GM20431 (cell line): Measurements from ENCODE around the gene SUPT3H.

Source experiments
- in situ Hi-C: fragments of 300-500 bp; cut with MseI, MboI; formaldehyde crosslinking; loops from one replicate; pipeline ENCODE4 v1.15.0; 2020; ENCODE audit warnings: low sequenced_read_pairs; ENCODE audit not compliant: unreplicated experiment

The SUPT3H gene

GRCh38 chr6:45394586-45395095, 16.9 kb upstream of the SUPT3H start:
- in situ Hi-C loops: no loop called here

DNA sequence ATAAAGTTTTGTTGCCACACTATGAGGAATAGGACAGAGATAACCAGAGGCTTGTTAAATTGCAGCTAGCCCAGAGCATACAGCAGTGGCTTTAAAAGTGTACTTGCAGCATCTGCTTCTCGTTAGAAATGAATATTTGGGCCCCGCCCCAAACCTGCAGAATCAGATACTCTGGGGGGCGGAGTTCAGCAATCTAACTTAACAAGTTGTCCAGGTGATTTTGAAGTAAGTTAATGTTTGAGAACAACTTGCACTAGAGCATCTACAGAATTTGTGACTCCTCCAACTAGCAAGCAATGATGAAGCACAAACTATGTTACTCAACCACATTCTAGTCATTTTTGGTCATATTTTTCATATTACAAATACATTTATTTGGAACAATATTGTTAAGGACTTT, 10.6 kb upstream of the SUPT3H start:
- in situ Hi-C loops: no loop called here

- in situ Hi-C loops: no loop called here
These were observed 9.5 kb upstream of the SUPT3H start for GRCh38 chr6:45387236-45387635.

DNA sequence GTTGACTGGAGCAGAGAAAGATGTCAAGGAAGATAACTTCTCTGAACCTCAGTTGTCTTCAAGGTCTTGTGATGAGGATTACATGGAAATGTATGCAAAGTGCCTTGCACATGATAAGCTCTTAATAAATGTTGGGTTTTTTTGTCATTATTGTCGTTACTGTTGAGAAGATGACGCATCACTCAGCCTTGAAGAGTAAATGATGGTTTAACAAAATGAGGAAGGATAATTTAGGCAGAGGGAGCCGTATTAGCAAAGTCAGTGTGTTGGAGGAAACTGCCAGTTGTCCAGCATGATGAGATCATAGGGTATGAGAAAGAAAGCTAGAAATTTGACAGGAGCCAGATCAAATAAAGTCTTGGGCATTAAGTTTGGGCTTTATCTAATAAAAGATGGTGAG, 8.8 kb upstream of the SUPT3H start:
- in situ Hi-C loops: no loop called here

DNA sequence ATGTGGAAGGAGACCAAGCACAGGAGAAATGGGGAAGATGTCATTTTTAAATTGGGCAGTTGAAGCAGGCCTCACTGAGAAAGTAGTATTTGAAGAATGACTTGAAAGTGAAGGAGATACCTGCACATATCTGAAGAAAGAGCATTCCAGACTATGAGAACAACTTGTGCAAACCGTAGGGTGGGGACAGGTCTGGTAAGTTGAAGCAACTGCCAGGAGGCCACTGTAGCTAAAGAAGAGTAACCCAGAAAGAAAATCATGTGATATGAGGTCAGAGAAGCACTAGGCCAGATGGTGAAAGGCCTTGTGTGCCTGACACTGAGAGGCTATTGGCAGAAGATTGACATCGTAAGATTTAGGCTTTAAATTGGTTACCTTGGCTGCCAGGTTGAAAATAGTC, 4.7 kb upstream of the SUPT3H start:
- in situ Hi-C loops: no loop called here

DNA sequence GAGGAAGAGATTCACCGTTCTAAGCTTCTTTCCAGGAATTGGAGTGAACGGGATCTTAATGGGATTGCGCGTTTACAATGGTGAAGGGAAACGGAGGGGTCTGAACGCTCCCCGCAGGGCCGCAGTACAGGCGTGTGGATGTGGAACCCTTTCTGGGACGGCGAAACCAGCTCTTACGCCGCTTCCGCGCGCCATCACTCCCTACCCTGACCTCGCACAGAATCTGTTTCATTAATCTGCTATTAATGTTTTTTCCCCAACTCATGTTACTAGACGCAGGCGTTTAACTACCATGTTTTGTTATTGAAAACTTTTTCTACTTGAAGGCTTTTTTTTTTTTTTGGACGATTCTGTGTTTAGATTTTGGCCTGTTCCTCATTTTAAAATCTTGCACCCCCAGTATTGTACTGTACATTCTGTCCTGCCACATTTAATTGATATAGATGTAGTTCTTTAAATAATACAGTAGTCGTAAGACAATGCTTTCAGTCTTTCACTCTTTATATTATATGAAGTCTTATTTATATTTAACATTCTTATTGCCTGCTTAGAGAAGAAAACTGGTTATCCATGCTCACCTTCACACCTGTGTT, 696 bp upstream of the SUPT3H start:
- in situ Hi-C loops: no loop called here

- in situ Hi-C loops: no loop called here
These were observed 636 bp downstream of the SUPT3H start for GRCh38 chr6:45377043-45377553.

DNA sequence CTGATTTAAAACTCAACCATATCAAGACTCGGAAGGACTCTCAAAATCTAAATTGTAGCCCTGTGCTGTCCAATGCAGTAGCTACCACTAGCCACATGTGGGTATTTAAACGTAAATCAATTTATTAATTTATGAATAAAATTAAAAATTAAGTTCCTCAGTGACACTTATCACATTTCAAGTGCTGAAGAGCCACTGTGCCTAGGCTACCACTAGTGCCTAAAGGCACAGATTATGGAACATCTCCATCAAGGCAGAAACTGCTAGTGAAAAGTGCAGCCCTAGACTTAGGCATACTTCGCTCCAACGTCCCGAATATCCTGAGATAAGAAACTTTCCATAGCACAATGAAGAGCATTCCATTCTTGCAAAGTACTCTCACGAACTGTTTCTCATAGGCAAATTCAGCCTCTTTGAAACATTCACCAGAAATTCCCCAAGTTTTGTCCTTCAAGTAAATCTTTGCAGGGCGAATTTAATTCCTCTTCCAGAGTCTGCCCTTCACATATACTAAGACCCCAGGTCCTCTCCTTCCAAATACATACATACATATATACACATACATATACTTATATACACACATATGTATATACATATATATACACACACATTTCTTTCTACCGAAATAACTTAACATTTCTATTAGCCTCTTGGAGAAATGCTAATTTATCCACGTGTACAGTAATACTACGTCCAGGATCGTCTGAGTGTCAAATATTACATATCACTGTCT, 1.3 kb downstream of the SUPT3H start:
- in situ Hi-C loops: no loop called here

- in situ Hi-C loops: no loop called here
These were observed 2.3 kb downstream of the SUPT3H start for GRCh38 chr6:45375449-45375848.

DNA sequence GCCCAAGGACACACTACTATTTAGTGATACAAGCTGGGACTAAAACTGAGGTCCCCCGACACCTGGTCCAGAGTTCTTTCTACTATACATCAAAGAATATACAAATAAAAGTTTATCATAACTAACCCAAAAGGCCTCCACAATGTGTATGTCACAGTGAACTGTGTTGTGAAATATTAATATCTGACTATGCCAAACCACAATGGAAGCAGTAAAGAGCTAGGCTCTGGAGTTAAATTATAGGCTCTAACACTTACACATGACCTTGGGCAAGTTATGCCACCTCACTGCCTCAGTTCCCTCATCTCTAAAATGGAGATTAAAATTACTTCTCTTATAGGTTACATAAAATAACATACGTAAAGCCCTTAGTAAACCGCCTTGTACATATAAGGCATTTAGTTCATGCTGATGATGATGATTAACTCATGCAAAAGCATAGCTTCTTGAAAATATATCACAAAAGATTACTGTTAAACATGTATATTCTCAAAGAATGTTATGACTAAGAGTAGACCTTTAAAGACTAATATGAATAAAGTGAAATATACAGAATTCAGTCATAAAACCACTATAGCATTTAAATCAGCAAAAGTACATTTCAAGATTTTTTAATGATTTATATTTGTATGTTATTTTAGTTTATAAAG, 5.7 kb downstream of the SUPT3H start:
- in situ Hi-C loops: no loop called here

DNA sequence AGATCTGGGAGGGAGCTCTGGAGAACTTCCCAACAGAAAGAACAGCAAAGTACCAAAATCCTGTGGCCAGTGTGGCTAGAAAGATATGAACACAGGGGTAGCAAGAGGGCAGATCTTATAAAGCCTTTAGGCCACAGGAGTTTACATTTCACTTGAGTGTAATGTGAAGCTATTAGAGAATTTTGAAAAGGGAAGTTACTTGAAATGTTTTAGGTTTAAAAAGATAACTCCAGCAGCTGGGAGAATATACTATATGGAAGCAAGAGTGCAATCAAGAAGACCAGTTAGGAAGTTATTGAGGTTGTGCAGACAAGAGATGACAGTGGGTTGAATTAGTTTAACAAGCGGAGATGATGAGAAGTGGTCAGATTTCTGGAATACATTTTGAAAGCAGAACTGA, 7.9 kb downstream of the SUPT3H start:
- in situ Hi-C loops: no loop called here

- in situ Hi-C loops: no loop called here
These were observed 9.7 kb downstream of the SUPT3H start for GRCh38 chr6:45367999-45368398.

DNA sequence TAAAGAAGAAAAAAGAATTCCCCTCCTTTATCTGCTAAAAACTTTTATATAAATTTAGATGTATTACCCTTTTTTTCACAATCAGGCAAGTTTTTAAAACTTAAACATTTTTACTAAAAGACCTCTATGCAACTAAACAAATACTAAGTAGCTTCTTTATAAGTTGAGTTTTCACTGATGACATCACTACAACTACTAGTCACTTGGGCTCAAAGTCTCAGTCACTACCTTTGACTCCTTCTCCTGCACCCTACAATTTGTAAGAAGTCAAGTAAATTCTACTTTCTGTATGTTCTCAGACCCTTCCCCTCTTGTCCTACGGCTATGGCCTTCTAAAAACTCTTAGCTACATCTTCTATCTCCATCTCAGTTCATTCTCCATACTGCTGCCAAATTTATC, 11.2 kb downstream of the SUPT3H start:
- in situ Hi-C loops: no loop called here

GRCh38 chr6:45365036-45365435, 12.7 kb downstream of the SUPT3H start:
- in situ Hi-C loops: no loop called here

DNA sequence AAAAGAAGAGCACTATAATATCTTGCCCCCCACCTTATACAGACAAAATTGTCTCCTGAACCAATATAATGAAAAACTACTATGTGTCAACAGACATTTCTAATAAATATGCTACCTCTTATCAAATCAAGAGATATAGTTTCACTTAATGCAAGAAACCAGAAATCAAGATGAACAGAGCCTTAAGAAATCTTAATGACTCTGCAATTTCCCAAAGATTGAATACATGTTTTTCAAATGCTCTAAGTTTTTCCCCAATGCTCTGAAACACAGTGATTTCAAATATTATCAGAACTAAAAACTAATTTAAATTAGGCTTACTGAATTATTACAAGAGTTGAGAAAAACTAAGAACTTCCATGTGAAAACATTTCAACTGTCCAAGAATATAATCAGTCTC, 13.3 kb downstream of the SUPT3H start:
- in situ Hi-C loops: no loop called here

DNA sequence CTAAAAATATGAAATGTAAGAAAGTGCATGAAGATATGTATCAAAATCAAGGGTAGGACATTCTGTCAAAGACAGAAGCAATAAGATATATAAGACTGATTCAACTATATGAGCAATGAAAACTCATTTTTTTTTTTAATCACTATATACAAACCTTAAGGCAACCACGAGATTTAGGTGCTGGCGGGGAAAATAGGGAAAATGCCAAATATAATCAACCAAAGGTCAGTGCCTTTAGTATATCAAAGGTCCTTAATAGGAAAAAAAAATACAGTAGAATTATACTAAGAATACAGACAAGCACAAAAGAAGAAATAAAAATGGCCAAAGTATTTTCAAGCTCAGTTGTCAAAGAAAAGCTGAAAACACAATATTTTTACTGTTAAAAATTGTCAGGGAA, 24.1 kb downstream of the SUPT3H start:
- in situ Hi-C loops: no loop called here

GRCh38 chr6:45351667-45352066, 26.1 kb downstream of the SUPT3H start:
- in situ Hi-C loops: no loop called here

- in situ Hi-C loops: no loop called here
These were observed 26.7 kb downstream of the SUPT3H start for GRCh38 chr6:45351076-45351475.

- in situ Hi-C loops: no loop called here
These were observed 27.5 kb downstream of the SUPT3H start for GRCh38 chr6:45350186-45350710.

DNA sequence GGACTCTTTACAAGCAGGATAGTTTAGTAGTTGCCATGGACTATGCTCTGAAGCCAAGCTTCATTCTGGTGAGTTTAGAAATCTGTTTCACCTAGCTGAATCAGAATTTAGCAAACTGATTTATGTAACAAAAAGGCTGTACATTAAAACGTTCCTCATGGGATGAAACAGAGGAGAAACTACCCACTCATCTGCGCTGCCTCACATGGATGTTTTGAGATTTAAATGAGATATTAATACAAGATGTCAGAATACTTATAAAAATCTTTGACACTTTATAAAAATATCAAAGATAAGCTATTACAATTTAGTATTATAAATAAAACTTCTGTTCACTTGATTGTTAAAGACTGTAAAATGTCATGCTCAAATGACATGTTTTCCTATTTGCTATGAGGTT, 32.8 kb downstream of the SUPT3H start:
- in situ Hi-C loops: no loop called here

- in situ Hi-C loops: no loop called here
These were observed 49.2 kb downstream of the SUPT3H start for GRCh38 chr6:45328523-45328922.
